HepG2 (cell line): ENCODE data around the gene GPRC5B. TPM values are rescaled to one million over a fixed set of nuclear protein-coding genes. Genes with fewer than 3 reads are reported as not detected.

ENCODE experiments used
- ATAC-seq: fragments of 200-7000 bp; cut with Tn5 transposase; 3 replicates; pipeline ENCODE4 v1.9.1; 2020; ENCODE audit warnings: mild to moderate bottlenecking, moderate library complexity
- BruUV-seq: library from RNA; stranded (reverse); fragments of 400-500 nt; replicated peaks from 2 replicates; lab custom pipeline; 2021; lab: Mats Ljungman, UMichigan
- CTCF ChIA-PET: fragments of 300-600 bp; formaldehyde crosslinking; extraction: SDS; loops from one replicate; lab custom pipeline; 2021; ENCODE audit warnings: low total read pairs, inconsistent platforms, low intra/inter-chr PET ratio; lab: Yijun Ruan, JAX
- POLR2A ChIA-PET: fragments of 350-600 bp; sonication (Branson Sonifier 250); formaldehyde crosslinking; loops from one replicate; lab custom pipeline; 2020; ENCODE audit warnings: antibody characterized with exemption, inconsistent platforms; lab: Yijun Ruan, JAX
- DNase-seq: peaks from one replicate; pipeline ENCODE4 v3.0.0-alpha.2; 2015; ENCODE audit warnings: low spot score
- FAIRE-seq: peaks from 3 replicates; lab custom pipeline; 2011; peaks lifted over from hg19 to GRCh38; lab: Jason Lieb, UNC
- H2AFZ ChIP-seq: one replicate; pipeline ENCODE4 v1.6.1; 2011; ENCODE audit warnings: low read length, inconsistent platforms
- H3K27ac ChIP-seq: fragments of 300-600 bp; 3 replicates; pipeline ENCODE4 v1.8.0; 2011; ENCODE audit warnings: mixed run types, mild to moderate bottlenecking, mixed read lengths, low read length, inconsistent platforms; ENCODE audit not compliant: insufficient read depth; ENCODE audit errors: extremely low read length
- H3K27me3 ChIP-seq, 2 experiments: fragments of 200-600 bp in 1 of 2; 2 replicates in 1 of 2; 3 replicates in 1 of 2; pipeline versions ENCODE4 v1.6.0 to v1.8.0; 2011; ENCODE audit warnings: low read length in 2 of 2, mild to moderate bottlenecking in 2 of 2, moderate library complexity in 2 of 2, inconsistent platforms in 1 of 2; ENCODE audit not compliant: insufficient read depth in 2 of 2, control insufficient read depth in 1 of 2
- H3K36me3 ChIP-seq, 2 experiments: fragments of 200-600 bp in 1 of 2; replicated peaks in 1 of 2; 2 replicates in 1 of 2; 3 replicates in 1 of 2; pipeline versions ENCODE4 v1.5.1 to v1.8.0; 2011; ENCODE audit warnings: low read length in 2 of 2, inconsistent platforms in 1 of 2; ENCODE audit not compliant: insufficient read depth in 2 of 2, control insufficient read depth in 1 of 2
- H3K4me1 ChIP-seq: 2 replicates; pipeline ENCODE4 v1.5.1; 2012; ENCODE audit warnings: low read length, inconsistent platforms; ENCODE audit not compliant: insufficient read depth
- H3K4me2 ChIP-seq: 2 replicates; pipeline ENCODE4 v1.6.0; 2011; ENCODE audit warnings: low read depth, low read length, inconsistent platforms
- H3K4me3 ChIP-seq, 3 experiments: fragments of 200-600 bp in 1 of 3; sonication (generic), shearing (Covaris generic) in 1 of 3; replicated peaks in 1 of 3; 2 replicates each; pipeline ENCODE4 v1.5.1; 2011 to 2016; ENCODE audit warnings: low read length in 3 of 3, inconsistent platforms in 2 of 3, low read depth in 2 of 3, mild to moderate bottlenecking in 2 of 3, control low read depth in 1 of 3, mixed read lengths in 1 of 3; ENCODE audit not compliant: insufficient read depth in 1 of 3
- H3K79me2 ChIP-seq: one replicate; pipeline ENCODE4 v1.6.1; 2011; ENCODE audit warnings: low read length, inconsistent platforms; ENCODE audit not compliant: insufficient read depth
- H3K9ac ChIP-seq: 2 replicates; pipeline ENCODE4 v1.6.0; 2011; ENCODE audit warnings: mild to moderate bottlenecking, low read depth, low read length, inconsistent platforms; ENCODE audit not compliant: insufficient read depth
- H3K9me3 ChIP-seq: 2 replicates; pipeline ENCODE4 v1.5.1; 2012; ENCODE audit warnings: mild to moderate bottlenecking, low read length
- H4K20me1 ChIP-seq: 2 replicates; pipeline ENCODE4 v1.6.0; 2011; ENCODE audit warnings: inconsistent platforms, mild to moderate bottlenecking, low read length, moderate library complexity; ENCODE audit not compliant: insufficient read depth
- AKAP8 ChIP-seq: sonication (generic); formaldehyde crosslinking; IDR thresholded peaks from 2 replicates; pipeline ENCODE4 v1.5.1; 2020; ENCODE audit warnings: mild to moderate bottlenecking, missing genetic modification reagents
- ARNT ChIP-seq: fragments of 450-650 bp; IDR thresholded peaks from 2 replicates; pipeline ENCODE4 v1.6.1; 2017
- FOSL2 ChIP-seq: sonication (generic); formaldehyde crosslinking; IDR thresholded peaks from 2 replicates; pipeline ENCODE4 v1.4.0; 2020; ENCODE audit warnings: missing genetic modification reagents
- GABPA ChIP-seq, 2 experiments: IDR thresholded peaks; 2 replicates each; pipeline ENCODE4 v1.6.1; 2011 to 2016; ENCODE audit warnings: low read depth in 2 of 2, low read length in 1 of 2, missing biosample characterization in 1 of 2, missing genetic modification characterization in 1 of 2
- SATB2 ChIP-seq: sonication (generic); formaldehyde crosslinking; IDR thresholded peaks from 2 replicates; pipeline ENCODE4 v1.5.0; 2020; ENCODE audit warnings: missing genetic modification reagents
- SETDB1 ChIP-seq: sonication (generic); formaldehyde crosslinking; IDR thresholded peaks from 2 replicates; pipeline ENCODE4 v1.5.1; 2020; ENCODE audit warnings: missing genetic modification reagents, mild to moderate bottlenecking, borderline replicate concordance
- SSRP1 ChIP-seq: IDR thresholded peaks from 2 replicates; pipeline ENCODE4 v1.6.1; 2016; ENCODE audit warnings: control low read depth
- ZEB1 ChIP-seq: IDR thresholded peaks from 2 replicates; pipeline ENCODE4 v1.6.1; 2012; ENCODE audit warnings: mild to moderate bottlenecking, low read depth, inconsistent platforms; ENCODE audit not compliant: insufficient replicate concordance
- ZNF343 ChIP-seq: sonication (generic); formaldehyde crosslinking; IDR thresholded peaks from 2 replicates; pipeline ENCODE4 v1.4.0; 2020; ENCODE audit warnings: mild to moderate bottlenecking, missing genetic modification reagents
- ZNF530 ChIP-seq: sonication (generic); formaldehyde crosslinking; IDR thresholded peaks from 2 replicates; pipeline ENCODE4 v1.5.0; 2020; ENCODE audit warnings: low read depth, mild to moderate bottlenecking, missing genetic modification reagents
- ZNF629 ChIP-seq: sonication (generic); formaldehyde crosslinking; conservative IDR thresholded peaks from 2 replicates; pipeline ENCODE4 v1.5.0; 2020; ENCODE audit warnings: missing genetic modification reagents
- ZNF83 ChIP-seq: sonication (generic); formaldehyde crosslinking; IDR thresholded peaks from 2 replicates; pipeline ENCODE4 v1.4.0; 2020; ENCODE audit warnings: missing genetic modification reagents, mild to moderate bottlenecking, borderline replicate concordance
- WGBS: methylation state at CpG from one replicate; pipeline ENCODE4 v1.1.6; 2017; ENCODE audit warnings: low lambda C conversion rate; 5-methylcytosine and 5-hydroxymethylcytosine counted together
- in situ Hi-C: cut with HindIII; loops from 2 replicates; pipeline ENCODE4 v1.10.0; 2017; ENCODE audit warnings: low pct_unique_long_range_greater_than_20kb; ENCODE audit not compliant: extremely low pct_ligation_motif_present
- intact Hi-C: fragments of 100-400 bp; cut with micrococcal nuclease; formaldehyde crosslinking; loops from one replicate; pipeline ENCODE4 v1.10.0; 2022; ENCODE audit not compliant: unreplicated experiment
- polyA plus RNA-seq, 8 experiments: library from polyadenylated mRNA; depleted of rRNA in 3 of 8; stranded (reverse) in 7 of 8; unstranded in 1 of 8; fragments of >200 nt; fragmentation: Illumina TruSeq in 4 of 8; extraction: Trizol in 4 of 8; gene quantifications; 2 replicates each; pipeline versions ENCODE4 v1.2.1 to v1.2.3, GENCODE V29; 2011 to 2016; ENCODE audit warnings: low read depth in 4 of 8, missing spikeins in 1 of 8, mixed read lengths in 1 of 8; ENCODE audit not compliant: insufficient read depth in 1 of 8
- total RNA-seq, 5 experiments: library from RNA; depleted of rRNA; stranded (reverse); fragments of >200 nt; fragmentation: Illumina TruSeq; extraction: Trizol; gene quantifications; 2 replicates each; pipeline ENCODE4 v1.2.3, GENCODE V29; 2016; ENCODE audit warnings: low read depth in 1 of 5
- TF ChIP-seq, protein P1 (sequence below): sonication (generic); formaldehyde crosslinking; IDR thresholded peaks from 2 replicates; pipeline ENCODE4 v1.9.0; 2021; ENCODE audit warnings: missing genetic modification reagents, borderline replicate concordance
- TF ChIP-seq, protein P2 (sequence below): sonication (generic); formaldehyde crosslinking; IDR thresholded peaks from 2 replicates; pipeline ENCODE4 v1.8.0; 2022; ENCODE audit warnings: missing genetic modification reagents, mild to moderate bottlenecking, inconsistent platforms, borderline replicate concordance
- TF ChIP-seq, protein P3 (sequence below): sonication (generic); formaldehyde crosslinking; IDR thresholded peaks from 2 replicates; pipeline ENCODE4 v1.5.0; 2020; ENCODE audit warnings: missing genetic modification reagents
- TF ChIP-seq, protein P4 (sequence below): sonication (generic); formaldehyde crosslinking; IDR thresholded peaks from 2 replicates; pipeline ENCODE4 v1.5.0; 2020; ENCODE audit warnings: missing genetic modification reagents

Gene GPRC5B
- total and polyA plus RNA-seq, 2 of the 13 experiments (the other 11 are each of a cell fraction or from before 2014, with no cell fraction given), result 0.46 to 0.53 TPM

DNA sequence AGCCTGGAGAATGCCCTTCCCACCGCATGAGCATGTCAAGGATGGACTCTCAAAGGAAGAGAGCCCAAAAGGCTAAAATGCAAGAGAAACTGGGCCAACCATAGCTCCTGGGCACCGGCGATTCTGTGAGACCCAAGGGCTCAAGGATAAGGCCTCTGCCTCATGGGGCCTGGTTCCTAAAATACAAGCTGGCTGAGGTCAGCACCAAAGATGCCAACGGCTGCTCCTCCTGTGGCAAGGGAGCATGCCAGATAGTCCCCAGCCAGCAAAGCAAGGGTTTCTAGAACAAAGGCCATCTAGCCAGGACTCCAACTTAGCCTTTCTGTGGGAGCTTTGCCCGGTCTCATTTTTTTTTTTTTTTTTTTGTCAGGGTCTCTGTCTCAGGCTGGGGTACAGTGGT is 20.1 kb downstream of the GPRC5B start:
- Histone ChIP-seq H3K4me3 (no peak overlapping the region), H3K27me3 (no peaks in the 10 kb centered on the region; a peak in 1 of 5 replicates), H3K9ac (no peak overlapping the region), H3K79me2 (no peaks in the 10 kb centered on the region), H3K4me2 (no peak overlapping the region), H3K27ac (no peak overlapping the region), H3K4me1 (no peaks in the 10 kb centered on the region), H4K20me1 (no peaks in the 10 kb centered on the region), H2AFZ (no peak overlapping the region), H3K9me3 (no peaks in the 10 kb centered on the region), H3K36me3 (no peaks in the 10 kb centered on the region)
- intact Hi-C loops (no loop called here), in situ Hi-C loops (no loop called here)
- BruUV-seq, result no TSS peak
- FAIRE-seq (no peak), ATAC-seq (no peak), DNase-seq (no peak)
- 63% methylated on average over 5 of the region's 5 CpGs for WGBS
- POLR2A ChIA-PET, result no interaction called here
- CTCF ChIA-PET, result no interaction called here
- TF ChIP-seq, protein P1, sequence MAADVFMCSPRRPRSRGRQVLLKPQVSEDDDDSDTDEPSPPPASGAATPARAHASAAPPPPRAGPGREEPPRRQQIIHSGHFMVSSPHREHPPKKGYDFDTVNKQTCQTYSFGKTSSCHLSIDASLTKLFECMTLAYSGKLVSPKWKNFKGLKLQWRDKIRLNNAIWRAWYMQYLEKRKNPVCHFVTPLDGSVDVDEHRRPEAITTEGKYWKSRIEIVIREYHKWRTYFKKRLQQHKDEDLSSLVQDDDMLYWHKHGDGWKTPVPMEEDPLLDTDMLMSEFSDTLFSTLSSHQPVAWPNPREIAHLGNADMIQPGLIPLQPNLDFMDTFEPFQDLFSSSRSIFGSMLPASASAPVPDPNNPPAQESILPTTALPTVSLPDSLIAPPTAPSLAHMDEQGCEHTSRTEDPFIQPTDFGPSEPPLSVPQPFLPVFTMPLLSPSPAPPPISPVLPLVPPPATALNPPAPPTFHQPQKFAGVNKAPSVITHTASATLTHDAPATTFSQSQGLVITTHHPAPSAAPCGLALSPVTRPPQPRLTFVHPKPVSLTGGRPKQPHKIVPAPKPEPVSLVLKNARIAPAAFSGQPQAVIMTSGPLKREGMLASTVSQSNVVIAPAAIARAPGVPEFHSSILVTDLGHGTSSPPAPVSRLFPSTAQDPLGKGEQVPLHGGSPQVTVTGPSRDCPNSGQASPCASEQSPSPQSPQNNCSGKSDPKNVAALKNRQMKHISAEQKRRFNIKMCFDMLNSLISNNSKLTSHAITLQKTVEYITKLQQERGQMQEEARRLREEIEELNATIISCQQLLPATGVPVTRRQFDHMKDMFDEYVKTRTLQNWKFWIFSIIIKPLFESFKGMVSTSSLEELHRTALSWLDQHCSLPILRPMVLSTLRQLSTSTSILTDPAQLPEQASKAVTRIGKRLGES (CRISPR knock-in tag), result no peak
- TF ChIP-seq SSRP1 (CRISPR knock-in tag), result no peak
- no peak for TF ChIP-seq GABPA (IDR thresholded peaks at IDR 0.05; ENCODE audit: low read depth, low read length)
- no peak for TF ChIP-seq GABPA (CRISPR knock-in tag; IDR thresholded peaks at IDR 0.05; ENCODE audit: low read depth)
- no peak for TF ChIP-seq AKAP8 (CRISPR knock-in tag)
- no peak for TF ChIP-seq ZNF530
- TF ChIP-seq, protein P2, sequence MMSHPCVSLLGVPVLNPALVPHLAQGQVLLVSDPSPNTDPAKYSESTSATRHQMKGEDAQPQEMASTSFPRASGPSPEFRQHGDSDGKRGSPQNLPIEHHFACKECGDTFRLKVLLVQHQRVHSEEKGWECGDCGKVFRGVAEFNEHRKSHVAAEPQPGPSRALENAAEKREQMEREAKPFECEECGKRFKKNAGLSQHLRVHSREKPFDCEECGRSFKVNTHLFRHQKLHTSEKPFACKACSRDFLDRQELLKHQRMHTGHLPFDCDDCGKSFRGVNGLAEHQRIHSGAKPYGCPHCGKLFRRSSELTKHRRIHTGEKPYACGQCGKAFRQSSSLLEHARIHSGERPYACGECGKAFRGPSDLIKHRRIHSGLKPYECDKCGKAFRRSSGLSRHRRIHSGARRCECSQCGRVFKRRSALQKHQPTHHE (CRISPR knock-in tag), result no peak
- no peak for TF ChIP-seq FOSL2
- no peak for TF ChIP-seq ZEB1
- TF ChIP-seq ZNF343 (CRISPR knock-in tag), result no peak
- TF ChIP-seq, protein P3, sequence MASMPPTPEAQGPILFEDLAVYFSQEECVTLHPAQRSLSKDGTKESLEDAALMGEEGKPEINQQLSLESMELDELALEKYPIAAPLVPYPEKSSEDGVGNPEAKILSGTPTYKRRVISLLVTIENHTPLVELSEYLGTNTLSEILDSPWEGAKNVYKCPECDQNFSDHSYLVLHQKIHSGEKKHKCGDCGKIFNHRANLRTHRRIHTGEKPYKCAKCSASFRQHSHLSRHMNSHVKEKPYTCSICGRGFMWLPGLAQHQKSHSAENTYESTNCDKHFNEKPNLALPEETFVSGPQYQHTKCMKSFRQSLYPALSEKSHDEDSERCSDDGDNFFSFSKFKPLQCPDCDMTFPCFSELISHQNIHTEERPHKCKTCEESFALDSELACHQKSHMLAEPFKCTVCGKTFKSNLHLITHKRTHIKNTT (CRISPR knock-in tag), result no peak
- TF ChIP-seq, protein P4, sequence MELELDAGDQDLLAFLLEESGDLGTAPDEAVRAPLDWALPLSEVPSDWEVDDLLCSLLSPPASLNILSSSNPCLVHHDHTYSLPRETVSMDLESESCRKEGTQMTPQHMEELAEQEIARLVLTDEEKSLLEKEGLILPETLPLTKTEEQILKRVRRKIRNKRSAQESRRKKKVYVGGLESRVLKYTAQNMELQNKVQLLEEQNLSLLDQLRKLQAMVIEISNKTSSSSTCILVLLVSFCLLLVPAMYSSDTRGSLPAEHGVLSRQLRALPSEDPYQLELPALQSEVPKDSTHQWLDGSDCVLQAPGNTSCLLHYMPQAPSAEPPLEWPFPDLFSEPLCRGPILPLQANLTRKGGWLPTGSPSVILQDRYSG (CRISPR knock-in tag), result no peak
- TF ChIP-seq ZNF629, result no peak
- no peak for TF ChIP-seq SETDB1
- no peak for TF ChIP-seq ARNT
- no peak for TF ChIP-seq ZNF83 (CRISPR knock-in tag)
- TF ChIP-seq SATB2 (CRISPR knock-in tag), result no peak
